Activated T-cell treated with anti-CD3 and anti-CD28 coated beads for 48 hours (primary cell): Measurements from ENCODE around the gene GSTO2.
A peak's percentile ranks its signal among the peaks of the same experiment; 100 is the strongest.
"Not testable (repeated sequence)": the region's sequence is repeated elsewhere in the genome, so short reads cannot be mapped to it uniquely, and the experiment has no call there.

ENCODE experiments used
- DNase-seq: peaks from one replicate; pipeline ENCODE4 v3.0.0-alpha.2; 2020; ENCODE audit warnings: low read depth

The GSTO2 gene

GRCh38 chr10:104268713-104269645 lies at the start of gene GSTO2:
Gene GSTO2 (plus strand): TSS chr10:104269184. CDS start chr10:104274916, 5,732 bp downstream.
- DNase-seq: peak; percentile 97

DNA sequence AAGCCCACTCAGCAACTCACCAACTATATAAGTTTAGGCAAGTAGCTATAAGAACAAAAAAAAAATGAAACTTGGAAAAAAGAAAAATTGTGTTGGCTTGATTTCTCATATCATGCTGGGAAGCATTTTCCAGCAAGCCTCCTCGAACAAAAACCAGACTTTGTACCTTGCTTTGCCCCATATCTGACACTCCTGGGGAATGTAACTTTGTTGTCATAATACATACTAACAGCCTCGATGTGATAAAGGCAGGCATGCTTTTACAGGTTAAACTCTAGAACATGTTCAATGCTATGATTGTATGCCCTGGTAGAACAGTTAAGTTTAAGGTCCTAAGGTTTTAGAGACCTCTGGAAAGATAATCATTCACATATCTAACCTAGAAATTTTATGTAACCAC lies 48.5 kb upstream of the GSTO2 start:
- DNase-seq: no peak

DNA sequence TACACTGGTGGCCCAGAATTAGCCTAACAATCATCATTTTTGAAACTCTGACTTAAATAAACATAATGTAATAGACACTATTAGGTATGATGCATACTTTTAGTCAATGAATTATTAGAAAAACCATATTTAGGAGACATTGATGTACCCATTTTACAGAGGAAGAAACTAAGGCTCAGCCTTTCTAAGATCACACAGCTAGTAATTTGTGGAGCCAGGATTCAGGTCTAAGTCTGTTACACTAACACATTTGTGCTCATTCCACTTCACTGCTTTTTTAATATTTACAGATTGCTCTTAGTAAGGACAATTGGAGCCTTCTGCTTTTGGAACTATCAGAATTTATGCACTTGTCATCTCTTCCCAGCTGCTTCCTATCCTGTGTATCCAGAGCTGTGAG lies 45.7 kb upstream of the GSTO2 start:
- no peak for DNase-seq

GRCh38 chr10:104230490-104230889 lies 38.5 kb upstream of the GSTO2 start:
- DNase-seq: no peak

- peak; percentile 97 for DNase-seq
These were observed 37.0 kb upstream of the GSTO2 start, which contains the start of gene CFAP43 for GRCh38 chr10:104231784-104232612. Gene CFAP43 (minus strand): TSS chr10:104232364. CDS start chr10:104232246, 118 bp downstream.

DNA sequence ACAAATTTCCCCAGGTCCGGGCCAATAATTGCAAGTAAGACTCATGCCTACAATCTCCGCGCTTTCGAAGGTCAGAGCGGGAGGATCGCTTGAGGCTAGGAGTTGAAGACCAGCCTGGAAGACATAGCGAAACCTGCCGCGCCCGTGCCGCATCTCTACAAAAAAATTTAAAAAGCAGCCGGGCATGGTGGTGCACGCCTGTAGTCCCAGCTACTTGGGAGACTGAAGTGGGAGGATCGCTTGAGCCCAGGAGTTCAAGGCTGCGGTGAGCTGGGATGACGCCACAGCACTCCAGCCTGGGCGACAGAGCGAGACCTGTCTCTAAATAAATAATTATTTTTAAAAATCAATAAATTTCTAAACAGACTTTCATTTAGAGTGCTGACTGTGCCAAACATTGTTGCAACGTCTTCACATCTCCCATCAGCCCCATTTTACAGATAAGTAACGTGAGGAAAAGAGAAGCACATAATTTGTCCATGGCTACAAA lies 36.3 kb upstream of the GSTO2 start:
- DNase-seq: no peak

DNA sequence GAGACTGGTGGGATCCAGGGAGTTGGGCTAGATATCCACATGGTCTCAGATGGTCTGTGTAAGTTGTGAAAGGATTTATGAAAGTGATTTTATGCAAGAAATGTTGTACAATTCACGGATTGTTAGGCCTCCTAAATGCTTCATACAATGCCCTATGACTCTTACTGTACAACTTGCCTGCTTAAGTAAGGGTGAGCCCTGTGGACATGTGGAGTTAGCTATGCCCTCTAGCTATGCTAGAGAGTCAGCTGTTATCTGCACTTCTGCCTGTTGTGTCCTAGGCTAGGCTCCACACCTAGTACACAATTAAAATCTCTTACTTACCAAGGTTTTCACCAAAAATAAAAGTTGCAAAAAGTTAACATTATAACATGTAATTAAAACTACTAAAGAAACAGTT lies 35.2 kb upstream of the GSTO2 start:
- DNase-seq: no peak

DNA sequence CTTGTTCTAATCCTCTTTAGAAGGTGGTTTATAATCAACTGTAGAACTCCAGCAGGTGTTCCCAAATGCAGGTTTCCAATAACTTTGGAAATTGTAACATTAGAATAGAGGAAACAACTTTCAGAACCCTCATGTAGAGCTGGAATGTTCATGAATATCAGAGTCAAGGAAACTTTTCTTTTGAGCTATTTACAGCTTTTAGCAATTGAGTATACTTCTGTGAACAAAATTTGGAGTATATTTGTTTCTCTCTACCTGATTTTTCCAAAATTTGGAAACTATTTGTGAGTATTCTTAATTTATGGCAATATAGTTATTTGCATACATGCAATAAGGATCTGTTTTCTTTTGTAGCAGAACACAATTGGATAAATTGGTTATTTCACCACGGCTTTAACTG lies 34.0 kb upstream of the GSTO2 start:
- DNase-seq: no peak

DNA sequence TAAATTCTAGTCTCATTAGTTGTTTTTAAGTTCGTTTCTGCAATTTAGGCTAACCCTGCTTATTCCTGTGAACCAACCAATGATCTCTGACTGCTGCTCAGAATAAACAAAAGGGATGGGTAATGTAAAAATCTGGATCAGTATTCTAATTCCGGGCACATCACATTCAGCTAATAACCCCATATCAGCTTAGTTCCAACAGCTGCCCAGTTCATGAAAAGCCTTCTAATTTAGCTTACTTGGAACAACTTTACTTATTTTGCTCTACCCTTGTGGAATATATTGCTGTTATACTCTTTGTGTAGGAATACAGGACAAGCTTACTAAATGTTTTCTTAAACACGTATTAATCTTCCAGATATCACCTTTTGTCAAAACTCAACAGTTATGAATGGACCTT lies 33.2 kb upstream of the GSTO2 start:
- no peak for DNase-seq

- DNase-seq: no peak
These were observed 28.9 kb upstream of the GSTO2 start for GRCh38 chr10:104240078-104240477.

DNA sequence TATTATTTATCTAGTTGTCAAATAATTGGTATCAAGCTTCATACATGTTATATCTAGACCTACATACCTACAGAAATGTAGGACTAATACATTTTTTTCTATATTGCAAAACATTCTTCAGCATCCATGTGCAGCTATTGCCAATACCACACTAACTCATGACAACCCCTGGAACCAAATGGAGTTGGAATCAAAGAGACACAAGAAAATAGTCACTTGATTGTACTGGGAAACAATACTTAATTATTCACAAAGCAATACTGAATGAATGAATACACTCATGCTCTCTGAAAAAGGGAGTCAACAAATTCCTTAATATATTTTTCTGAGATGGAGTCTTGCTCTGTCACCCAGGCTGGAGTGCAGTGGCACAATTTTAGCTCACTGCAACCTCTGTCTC lies 26.4 kb upstream of the GSTO2 start:
- DNase-seq: no peak

GRCh38 chr10:104243009-104243408 lies 26.0 kb upstream of the GSTO2 start:
- DNase-seq: not testable (repeated sequence)

GRCh38 chr10:104243512-104243911 lies 25.5 kb upstream of the GSTO2 start:
- DNase-seq: no peak

GRCh38 chr10:104245066-104245632 lies 23.8 kb upstream of the GSTO2 start:
- no peak for DNase-seq

GRCh38 chr10:104246976-104247375 lies 22.0 kb upstream of the GSTO2 start:
- no peak for DNase-seq

DNA sequence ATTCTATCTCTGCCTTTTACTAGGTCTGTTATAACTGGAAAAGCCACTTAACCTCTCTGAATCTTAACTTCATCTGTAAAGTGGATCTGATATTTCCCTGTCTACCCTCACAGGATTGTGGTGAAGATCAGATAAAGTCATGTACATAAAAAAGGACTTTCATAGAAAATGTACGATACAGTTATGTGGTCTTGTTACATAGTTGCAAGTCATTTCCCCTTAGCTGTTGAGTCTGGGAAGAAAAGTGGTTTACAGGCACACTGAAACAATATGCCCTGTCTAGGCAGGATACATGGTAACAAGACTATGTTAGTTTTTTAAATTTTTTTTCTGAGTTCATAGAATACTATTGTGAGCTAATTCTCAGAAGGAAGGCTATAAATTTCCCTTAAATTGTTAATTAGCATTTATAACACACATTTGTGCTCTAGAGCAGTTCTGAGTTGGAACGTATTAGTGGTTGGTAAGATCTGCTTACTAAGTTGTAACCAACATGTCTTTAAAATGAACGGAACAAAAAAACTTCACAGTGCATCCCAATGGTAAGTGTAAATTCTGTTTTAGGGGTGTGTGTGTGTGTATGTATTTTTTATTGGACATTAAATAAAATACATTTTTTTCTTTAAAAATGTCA lies 21.4 kb upstream of the GSTO2 start:
- DNase-seq: no peak

GRCh38 chr10:104248931-104249330 lies 20.1 kb upstream of the GSTO2 start:
- DNase-seq: not testable (repeated sequence)

- DNase-seq: no peak
These were observed 18.6 kb upstream of the GSTO2 start for GRCh38 chr10:104250371-104250770.

- DNase-seq: no peak
These were observed 17.5 kb upstream of the GSTO2 start for GRCh38 chr10:104251443-104251842.

DNA sequence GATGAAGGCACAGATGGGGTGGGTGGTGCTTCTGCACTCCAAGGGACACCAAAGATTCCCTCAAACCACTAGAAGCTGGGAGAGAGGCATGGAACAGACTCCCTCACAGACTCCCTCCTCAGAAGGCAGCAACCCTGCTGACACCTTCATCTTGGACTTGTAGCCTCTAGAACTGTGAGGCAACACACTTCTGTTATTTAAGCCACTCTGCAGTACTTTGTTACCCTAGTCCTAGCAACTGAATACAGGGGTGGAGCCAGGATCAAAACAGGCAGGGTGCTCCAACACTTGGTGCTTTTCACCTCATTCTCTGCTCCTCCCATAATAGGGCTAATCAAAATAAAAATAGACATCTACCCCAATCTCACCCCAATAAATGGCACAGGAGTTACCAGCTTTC lies 16.6 kb upstream of the GSTO2 start:
- DNase-seq: no peak

DNA sequence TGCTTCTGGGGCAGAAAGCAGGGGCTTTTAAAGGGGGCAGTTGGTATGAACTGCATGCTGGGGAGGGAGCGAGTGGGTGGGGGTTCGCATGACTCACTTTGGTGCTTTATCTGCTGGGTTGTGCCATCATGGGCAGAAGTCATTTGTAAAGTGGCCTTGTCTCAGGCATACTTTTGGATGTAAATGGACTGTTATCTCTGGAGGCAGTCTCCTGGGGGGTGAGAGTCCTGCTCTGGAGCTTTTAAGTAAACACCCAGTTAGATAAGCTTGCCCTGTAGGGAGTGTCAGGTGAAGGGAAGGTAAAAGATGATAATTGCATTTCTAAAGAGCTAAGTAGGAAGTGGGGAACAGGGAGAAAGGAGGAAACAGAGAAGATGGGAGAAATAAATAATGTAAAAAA lies 15.9 kb upstream of the GSTO2 start:
- DNase-seq: no peak
